Stimulated activated CD4-positive, alpha-beta T cell treated with anti-CD3 and anti-CD28 coated beads, Interleukin-4, amount 100 ng/mL, for 1 hour (primary cell): ENCODE results near the gene PRODH2.
"Not testable (repeated sequence)": the region's sequence is repeated elsewhere in the genome, so short reads cannot be mapped to it uniquely, and the experiment has no call there.

Experiments used
- DNase-seq: peaks from one replicate; pipeline ENCODE4 v3.0.0-alpha.2; 2020

PRODH2 gene

GRCh38 chr19:35842666-35843272 lies 30.1 kb upstream of the PRODH2 start:
- no peak for DNase-seq

- no peak for DNase-seq
Measured at GRCh38 chr19:35841961-35842595, 29.4 kb upstream of the PRODH2 start.

GRCh38 chr19:35836096-35836495 lies 23.5 kb upstream of the PRODH2 start:
- not testable (repeated sequence) for DNase-seq

DNA sequence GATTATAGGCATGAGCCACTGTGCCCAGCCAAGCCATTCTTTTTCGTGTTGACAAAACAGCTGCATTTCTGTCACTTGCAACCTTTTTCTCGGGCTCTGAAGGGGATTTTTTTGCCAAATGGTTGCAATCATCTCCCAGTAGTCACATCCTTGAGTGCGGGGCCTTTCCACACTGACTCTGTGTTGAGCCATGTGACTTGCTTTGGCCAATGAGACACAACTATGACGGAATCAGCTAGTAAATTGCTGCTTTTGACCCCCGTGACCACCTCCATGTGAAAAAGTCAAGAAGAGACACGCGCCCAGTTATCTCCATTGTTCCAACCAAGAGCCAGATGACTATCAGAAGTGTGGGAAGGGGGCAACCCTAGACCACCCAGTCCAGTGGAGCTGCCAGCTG lies 21.3 kb upstream of the PRODH2 start:
- no peak for DNase-seq

- DNase-seq, result no peak
Measured at GRCh38 chr19:35832054-35832453, 19.4 kb upstream of the PRODH2 start.

DNA sequence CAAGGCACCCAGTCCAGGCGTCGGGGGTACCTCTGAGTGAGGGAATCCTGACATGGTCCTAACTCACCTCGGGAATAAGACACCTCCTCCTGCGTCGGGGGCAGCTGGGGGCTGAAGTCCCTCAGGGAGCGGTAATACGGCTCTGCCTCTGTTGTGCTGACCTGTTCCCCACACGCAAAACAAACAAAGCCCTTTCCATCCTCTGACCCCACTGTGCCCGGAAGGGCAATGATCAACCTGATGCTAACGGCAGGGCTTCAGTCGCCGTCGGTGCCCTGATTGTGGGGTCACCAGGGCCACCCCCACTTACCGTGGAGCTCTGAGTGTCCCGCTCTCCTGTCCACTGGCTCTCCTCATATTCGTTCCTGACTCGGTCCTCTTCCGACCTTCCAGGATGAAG lies 18.3 kb upstream of the PRODH2 start:
- no peak for DNase-seq

- peak; percentile 57 for DNase-seq
Measured at GRCh38 chr19:35828692-35829301, 16.2 kb upstream of the PRODH2 start.

DNA sequence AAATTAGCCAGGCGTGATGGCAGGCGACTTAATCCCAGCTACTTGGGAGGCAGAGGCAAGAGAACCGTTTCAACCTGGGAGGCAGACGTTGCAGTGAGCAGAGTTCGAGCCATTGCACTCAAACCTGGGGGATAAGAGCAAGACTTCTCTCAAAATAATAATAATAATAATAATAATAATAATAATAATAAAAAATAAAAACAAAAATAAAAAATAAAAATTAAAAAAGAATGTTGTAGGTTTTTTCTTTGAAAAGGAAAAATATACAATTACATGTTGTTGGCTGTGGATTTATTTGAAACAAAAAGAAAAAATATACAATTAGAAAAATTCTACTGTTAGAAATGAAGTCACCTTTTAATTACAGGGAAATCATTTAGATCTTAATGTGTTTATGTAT lies 11.5 kb upstream of the PRODH2 start:
- no peak for DNase-seq

- no peak for DNase-seq
Measured at GRCh38 chr19:35822579-35822978, 9.9 kb upstream of the PRODH2 start.

GRCh38 chr19:35818445-35818844 lies 5.8 kb upstream of the PRODH2 start:
- no peak for DNase-seq

DNA sequence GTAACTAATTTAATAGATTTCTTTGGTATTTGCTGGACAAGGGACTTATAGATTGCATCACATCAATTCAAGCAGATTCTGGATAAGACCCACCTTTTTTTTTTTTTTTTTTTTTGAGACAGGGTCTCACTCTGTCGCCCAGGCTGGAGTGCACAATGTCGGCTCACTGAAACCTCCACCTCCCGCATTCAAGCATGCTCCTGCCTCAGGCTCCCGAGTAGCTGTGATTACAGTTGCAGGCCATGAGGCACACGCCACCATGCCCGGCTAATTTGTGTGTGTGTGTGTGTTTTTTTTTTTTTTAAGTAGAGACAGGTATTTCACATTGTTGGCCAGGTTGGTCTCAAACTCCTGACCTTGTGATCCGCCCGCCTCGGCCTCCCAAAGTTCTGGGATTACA lies 4.2 kb upstream of the PRODH2 start:
- DNase-seq, result no peak

- no peak for DNase-seq
Measured at GRCh38 chr19:35816262-35816661, 3.6 kb upstream of the PRODH2 start.

DNA sequence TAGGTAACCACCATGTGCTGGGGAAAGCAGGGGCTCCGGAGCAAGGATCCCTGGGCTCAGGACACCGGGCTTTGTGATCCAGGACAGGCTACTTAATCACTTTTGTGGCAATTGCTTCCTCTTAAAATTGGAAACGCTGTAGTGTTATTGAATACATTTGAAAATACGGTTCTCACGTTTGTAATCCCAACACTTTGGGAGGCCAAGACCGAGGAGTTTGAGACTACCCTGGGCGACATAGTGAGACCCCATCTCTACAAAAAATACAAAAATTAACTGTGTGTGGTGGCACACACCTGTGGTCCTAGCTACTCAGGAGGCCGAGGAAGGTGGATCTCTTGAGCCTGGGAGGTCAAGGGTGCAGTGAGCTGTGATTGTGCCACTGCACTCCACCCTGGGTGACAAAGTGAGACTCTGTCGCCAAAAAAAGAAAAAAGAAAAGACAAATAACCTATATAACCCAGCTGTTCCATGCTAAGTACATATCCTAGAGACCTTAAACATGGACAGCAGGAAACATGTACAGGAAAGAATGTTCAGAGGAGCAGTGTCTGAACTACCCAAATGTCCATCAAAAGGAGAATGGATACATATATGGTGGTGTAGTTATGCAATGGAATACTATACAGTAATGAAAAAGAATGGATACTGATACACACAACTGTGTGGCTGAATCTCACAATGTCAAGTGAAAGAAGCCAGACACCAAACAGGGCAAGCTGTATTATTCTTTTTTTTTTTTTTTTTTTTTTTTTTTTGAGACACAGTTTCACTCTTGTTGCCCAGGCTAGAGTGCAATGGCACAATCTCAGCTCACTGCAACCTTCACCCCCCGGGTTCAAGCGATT lies 622 bp upstream of the PRODH2 start:
- DNase-seq, result no peak

DNA sequence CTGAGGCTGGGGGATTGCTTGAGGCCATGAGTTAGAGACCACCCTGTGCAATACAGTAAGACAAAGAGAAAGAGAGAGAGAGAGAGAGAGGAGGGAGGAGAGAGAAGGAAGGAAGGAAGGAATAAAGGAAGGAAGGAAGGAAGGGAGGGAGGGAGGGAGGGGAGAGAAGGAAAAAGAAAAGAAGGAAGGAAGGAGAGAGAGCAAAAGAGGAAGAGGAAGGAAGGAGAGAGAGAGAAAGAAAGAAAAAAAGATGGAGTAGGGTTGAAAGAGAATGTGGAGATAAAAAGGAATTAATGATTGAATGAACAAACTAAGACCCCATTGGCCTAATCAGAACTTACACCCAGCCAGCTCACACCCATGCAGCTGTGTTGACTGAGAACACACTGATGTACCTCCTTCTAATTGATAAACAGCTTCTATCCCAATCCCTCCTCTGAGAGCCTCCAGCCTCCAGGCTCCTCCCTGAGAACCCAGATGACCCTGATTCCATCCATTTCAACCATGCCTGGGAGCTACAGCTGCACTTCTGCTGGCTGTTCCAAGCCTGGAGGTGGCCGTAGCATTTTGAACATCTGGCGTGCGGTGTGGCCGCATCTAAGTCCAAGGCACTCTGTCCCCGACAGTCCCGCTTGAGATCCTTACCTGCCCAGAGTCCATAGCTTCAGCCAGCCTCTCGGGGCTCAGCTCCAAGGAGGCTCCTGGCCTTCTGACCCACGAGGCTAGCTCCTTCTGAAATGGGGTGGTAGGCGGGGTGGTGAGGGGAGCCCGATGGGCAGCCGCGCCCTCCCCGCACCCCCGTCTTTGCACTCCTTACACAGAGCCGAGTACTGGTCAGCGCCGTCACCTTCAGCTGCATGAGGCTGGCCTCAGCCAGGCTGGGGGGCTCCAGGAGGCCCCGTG lies 1.1 kb downstream of the PRODH2 start:
- no peak for DNase-seq

DNA sequence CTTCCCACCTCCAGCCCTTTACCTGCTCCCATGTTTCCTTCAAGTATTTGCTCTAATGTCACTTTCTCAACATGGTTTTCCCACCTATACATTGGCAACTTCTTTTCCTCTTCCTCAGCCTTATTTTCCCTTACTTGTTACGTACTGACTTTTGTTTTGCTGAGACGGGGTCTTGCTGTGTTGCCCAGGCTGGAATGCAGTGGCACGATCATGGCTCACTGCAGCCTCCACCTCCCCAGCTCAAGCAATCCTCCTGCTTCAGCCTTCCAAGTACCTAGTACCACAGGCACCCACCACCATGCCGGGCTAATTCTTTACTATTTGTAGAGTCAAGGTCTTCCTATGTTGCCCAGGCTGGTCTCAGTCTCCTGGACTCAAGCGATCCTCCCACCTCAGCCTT lies 5.0 kb downstream of the PRODH2 start:
- DNase-seq, result no peak

GRCh38 chr19:35806597-35806996 lies 6.0 kb downstream of the PRODH2 start:
- no peak for DNase-seq

GRCh38 chr19:35805526-35806102 lies 7.0 kb downstream of the PRODH2 start:
- no peak for DNase-seq

DNA sequence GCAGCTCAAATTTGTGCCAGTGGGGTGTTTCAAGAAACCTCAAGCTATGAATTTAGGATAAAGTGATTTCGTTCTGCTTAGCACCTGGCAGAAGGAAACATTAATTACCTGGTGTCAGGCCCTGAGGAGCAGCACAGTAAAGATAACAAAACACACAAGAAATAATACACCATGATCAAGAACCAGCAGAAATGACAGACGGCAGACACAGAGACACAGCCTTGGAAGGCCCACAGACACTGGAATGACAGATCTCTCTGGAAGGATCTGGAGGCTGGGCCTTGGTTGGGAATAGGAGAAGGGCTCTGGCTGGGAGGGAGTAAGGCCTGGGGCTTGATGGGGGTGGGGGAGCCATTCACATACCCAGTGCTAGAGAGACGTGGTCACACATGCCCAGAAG lies 10.8 kb downstream of the PRODH2 start:
- no peak for DNase-seq

GRCh38 chr19:35797663-35798062 lies 15.0 kb downstream of the PRODH2 start:
- no peak for DNase-seq

DNA sequence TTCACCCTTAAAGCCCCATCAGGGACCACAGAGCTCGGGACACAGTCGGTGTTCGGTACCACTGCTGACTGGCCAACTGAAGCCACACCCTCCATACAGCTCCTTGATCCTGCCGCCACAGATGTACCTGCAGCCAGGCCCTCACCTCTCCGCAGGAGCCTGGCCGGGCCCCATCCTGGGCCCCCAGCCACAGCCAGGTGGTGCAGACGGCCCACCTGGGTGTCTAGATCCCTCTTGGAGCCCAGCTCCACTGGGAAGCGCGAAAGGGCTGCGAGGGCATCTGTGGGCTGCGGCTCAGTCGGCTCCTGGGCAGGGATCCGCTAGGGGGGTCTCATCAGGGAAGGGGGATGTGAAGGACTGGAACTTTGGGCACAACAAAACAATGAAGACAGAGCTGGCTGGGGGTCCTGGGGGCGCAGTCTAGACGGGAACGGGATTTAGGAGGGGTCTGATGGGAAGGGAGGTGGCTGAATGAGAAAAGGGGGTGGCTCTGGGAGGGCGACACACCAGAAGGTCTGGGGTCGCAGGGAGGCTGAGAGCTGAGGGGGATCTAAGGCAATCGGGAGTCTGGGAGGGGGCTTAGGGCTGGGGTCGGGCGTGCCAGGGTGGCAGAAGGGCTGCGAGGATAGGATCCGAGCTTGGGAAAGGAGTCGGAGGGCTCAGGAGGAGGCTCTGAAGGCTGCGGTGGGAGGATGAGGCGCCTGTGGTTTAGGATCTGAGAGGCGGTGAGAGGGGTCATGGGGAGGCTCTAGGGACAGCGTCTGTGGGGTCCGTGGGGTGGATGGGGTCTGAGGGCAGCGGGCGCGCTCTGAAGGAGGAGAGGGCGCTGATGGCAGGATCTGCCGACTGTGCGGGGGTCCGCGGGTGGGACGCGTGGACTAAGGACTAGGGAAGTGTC lies 15.8 kb downstream of the PRODH2 start:
- no peak for DNase-seq

DNA sequence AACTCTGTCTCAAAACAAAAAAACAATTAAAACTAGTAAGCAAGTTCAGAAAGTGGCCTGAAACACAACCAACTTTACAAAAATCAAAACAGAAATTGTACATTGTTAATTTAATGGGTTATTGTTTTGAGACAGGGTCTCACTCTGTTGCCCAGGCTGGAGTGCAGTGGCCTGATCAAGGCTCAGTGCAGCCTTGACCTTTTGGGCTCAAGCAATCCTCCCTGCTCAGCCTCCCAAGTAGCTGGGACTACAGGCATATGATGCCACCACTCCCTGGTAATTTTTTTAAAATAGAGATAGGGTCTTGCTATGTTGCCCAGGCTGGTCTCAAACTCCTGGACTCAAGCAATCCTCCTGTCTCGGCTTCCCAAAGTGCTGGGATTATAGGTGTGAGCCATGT lies 17.1 kb downstream of the PRODH2 start:
- DNase-seq, result not testable (repeated sequence)
